ENCODE measurements around the gene OR8I2. TPM values are rescaled to one million over a fixed set of nuclear protein-coding genes. Genes with fewer than 3 reads are reported as not detected.

Gene OR8I2
- total RNA-seq, 1 experiment from 2014 or later = not detected

DNA sequence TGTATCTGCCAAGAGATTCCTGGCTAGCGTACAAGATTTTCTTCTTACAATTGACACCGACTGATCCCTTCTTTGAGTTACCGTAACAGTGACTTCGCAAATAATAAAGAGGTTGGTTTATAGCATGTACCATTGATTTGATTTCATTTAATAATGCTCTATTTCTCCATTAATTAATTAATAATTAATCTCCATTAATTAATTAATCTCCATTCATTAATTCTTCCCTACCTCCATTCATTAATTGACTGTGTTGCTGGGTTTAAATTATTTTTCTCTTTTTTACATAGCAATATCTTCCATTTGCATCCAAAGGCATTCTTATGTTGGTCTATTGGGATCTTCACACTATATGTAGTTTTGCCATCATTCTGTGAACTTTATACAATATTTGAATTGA lies 44.6 kb upstream of the OR8I2 start:
- ChIA-PET POLR2A (no interaction called here), CTCF (no interaction called here), RAD21 (ENCODE audit: low non-redundant PET in 1 of 2, low total read pairs in 2 of 2, uncharacterized antibody in 2 of 2, unreplicated experiment in 2 of 2) (no interaction called here)
- BruUV-seq (replicated peaks) = no TSS peak
- ATAC-seq (no peak), DNase-seq (ENCODE audit: low read depth, low spot score) (no peak)
- TF ChIP-seq POLR2A (IDR thresholded peaks at IDR 0.05; ENCODE audit: borderline replicate concordance, extremely low read depth, insufficient read depth, insufficient read length) = no peak
- TF ChIP-seq CEBPB (IDR thresholded peaks at IDR 0.05; ENCODE audit: low read depth) = no peak
- TF ChIP-seq, protein P1, sequence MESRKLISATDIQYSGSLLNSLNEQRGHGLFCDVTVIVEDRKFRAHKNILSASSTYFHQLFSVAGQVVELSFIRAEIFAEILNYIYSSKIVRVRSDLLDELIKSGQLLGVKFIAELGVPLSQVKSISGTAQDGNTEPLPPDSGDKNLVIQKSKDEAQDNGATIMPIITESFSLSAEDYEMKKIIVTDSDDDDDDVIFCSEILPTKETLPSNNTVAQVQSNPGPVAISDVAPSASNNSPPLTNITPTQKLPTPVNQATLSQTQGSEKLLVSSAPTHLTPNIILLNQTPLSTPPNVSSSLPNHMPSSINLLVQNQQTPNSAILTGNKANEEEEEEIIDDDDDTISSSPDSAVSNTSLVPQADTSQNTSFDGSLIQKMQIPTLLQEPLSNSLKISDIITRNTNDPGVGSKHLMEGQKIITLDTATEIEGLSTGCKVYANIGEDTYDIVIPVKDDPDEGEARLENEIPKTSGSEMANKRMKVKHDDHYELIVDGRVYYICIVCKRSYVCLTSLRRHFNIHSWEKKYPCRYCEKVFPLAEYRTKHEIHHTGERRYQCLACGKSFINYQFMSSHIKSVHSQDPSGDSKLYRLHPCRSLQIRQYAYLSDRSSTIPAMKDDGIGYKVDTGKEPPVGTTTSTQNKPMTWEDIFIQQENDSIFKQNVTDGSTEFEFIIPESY (IDR thresholded peaks at IDR 0.05; ENCODE audit: extremely low read depth, insufficient replicate concordance, low read length) = no peak
- TF ChIP-seq TCF7L2 (IDR thresholded peaks at IDR 0.05; ENCODE audit: borderline replicate concordance, extremely low read depth, insufficient read depth, insufficient read length) = no peak
- no peak for TF ChIP-seq EZH2phosphoT487 (IDR thresholded peaks at IDR 0.05; ENCODE audit: borderline replicate concordance)
- no peak for TF ChIP-seq ELF1 (IDR thresholded peaks at IDR 0.05; ENCODE audit: borderline replicate concordance, low read depth)
- TF ChIP-seq CBX3 (IDR thresholded peaks at IDR 0.05; ENCODE audit: low read depth) = no peak
- TF ChIP-seq, protein P2, sequence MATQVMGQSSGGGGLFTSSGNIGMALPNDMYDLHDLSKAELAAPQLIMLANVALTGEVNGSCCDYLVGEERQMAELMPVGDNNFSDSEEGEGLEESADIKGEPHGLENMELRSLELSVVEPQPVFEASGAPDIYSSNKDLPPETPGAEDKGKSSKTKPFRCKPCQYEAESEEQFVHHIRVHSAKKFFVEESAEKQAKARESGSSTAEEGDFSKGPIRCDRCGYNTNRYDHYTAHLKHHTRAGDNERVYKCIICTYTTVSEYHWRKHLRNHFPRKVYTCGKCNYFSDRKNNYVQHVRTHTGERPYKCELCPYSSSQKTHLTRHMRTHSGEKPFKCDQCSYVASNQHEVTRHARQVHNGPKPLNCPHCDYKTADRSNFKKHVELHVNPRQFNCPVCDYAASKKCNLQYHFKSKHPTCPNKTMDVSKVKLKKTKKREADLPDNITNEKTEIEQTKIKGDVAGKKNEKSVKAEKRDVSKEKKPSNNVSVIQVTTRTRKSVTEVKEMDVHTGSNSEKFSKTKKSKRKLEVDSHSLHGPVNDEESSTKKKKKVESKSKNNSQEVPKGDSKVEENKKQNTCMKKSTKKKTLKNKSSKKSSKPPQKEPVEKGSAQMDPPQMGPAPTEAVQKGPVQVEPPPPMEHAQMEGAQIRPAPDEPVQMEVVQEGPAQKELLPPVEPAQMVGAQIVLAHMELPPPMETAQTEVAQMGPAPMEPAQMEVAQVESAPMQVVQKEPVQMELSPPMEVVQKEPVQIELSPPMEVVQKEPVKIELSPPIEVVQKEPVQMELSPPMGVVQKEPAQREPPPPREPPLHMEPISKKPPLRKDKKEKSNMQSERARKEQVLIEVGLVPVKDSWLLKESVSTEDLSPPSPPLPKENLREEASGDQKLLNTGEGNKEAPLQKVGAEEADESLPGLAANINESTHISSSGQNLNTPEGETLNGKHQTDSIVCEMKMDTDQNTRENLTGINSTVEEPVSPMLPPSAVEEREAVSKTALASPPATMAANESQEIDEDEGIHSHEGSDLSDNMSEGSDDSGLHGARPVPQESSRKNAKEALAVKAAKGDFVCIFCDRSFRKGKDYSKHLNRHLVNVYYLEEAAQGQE (IDR thresholded peaks at IDR 0.05; ENCODE audit: low read depth) = no peak
- TF ChIP-seq, protein P3, sequence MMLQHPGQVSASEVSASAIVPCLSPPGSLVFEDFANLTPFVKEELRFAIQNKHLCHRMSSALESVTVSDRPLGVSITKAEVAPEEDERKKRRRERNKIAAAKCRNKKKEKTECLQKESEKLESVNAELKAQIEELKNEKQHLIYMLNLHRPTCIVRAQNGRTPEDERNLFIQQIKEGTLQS (IDR thresholded peaks at IDR 0.05) = no peak
- H3K9me3 ChIP-seq (ENCODE audit: control insufficient read depth in 1 of 2, insufficient read depth in 1 of 2, low read depth in 1 of 2, low read length in 2 of 2) = peaks cover 0 to 14% of the 10 kb centered on the region in 2 experiments; a peak in 2 of 4 replicates
- H3K9ac ChIP-seq (ENCODE audit: low read length) = no peak overlapping the region
- no peaks in the 10 kb centered on the region for H4K20me1 ChIP-seq (ENCODE audit: insufficient read depth)
- no peaks in the 10 kb centered on the region for H3K36me3 ChIP-seq (ENCODE audit: control insufficient read depth in 1 of 2, insufficient read depth in 2 of 2, low read length in 2 of 2)
- no peaks in the 10 kb centered on the region for H3K27me3 ChIP-seq (ENCODE audit: insufficient read depth, low read length)
- H3K4me2 ChIP-seq (ENCODE audit: low read length) = no peak overlapping the region
- no peak overlapping the region for H2AFZ ChIP-seq (ENCODE audit: low read depth, low read length, poor library complexity, severe bottlenecking)
- no peaks in the 10 kb centered on the region for H3K79me2 ChIP-seq (ENCODE audit: insufficient read depth, low read length)
- no peaks in the 10 kb centered on the region for H3K4me1 ChIP-seq (ENCODE audit: control insufficient read depth in 1 of 2, insufficient read depth in 2 of 2, low read length in 2 of 2)
- intact Hi-C loops (cut with micrococcal nuclease) = no loop called here
- no peaks in the 10 kb centered on the region for H3K9me2 ChIP-seq (ENCODE audit: insufficient read depth)
- no peak overlapping the region for H3K4me3 ChIP-seq (replicated peaks in 1 of 2; ENCODE audit: low read depth in 1 of 2, low read length in 2 of 2)
- H3K27ac ChIP-seq (ENCODE audit: low read depth, low read length) = no peak overlapping the region
